Psoas muscle (tissue), 8 donors: ENCODE results near the gene ATP8A2. TPM values are rescaled to one million over a fixed set of nuclear protein-coding genes. Genes with fewer than 3 reads are reported as not detected.

Experiments used
- ATAC-seq, 4 donors: fragments of 200-7000 bp; cut with Tn5 transposase; one replicate each; pipeline ENCODE4 v1.9.1; 2020; ENCODE audit warnings: moderate library complexity in 3 of 4, mild to moderate bottlenecking in 2 of 4
- DNase-seq, 2 donors: peaks; one replicate each; pipeline ENCODE4 v3.0.0-alpha.2; 2020
- H3K27ac ChIP-seq: fragments of 200-600 bp; one replicate; pipeline ENCODE4 v1.8.0; 2022
- H3K27me3 ChIP-seq, 3 donors: fragments of 200-600 bp in 1 of 3; one replicate each; pipeline versions ENCODE4 v1.6.1 to v1.8.0; 2013 to 2022; ENCODE audit warnings: low read length in 2 of 3, mild to moderate bottlenecking in 2 of 3, moderate library complexity in 1 of 3; ENCODE audit not compliant: insufficient read depth in 3 of 3
- H3K36me3 ChIP-seq, 2 donors: fragments of 200-600 bp in 1 of 2; one replicate each; pipeline versions ENCODE4 v1.6.1 to v1.8.0; 2013 to 2022; ENCODE audit warnings: low read depth in 1 of 2, mild to moderate bottlenecking in 1 of 2, moderate library complexity in 1 of 2; ENCODE audit not compliant: insufficient read depth in 1 of 2
- H3K4me1 ChIP-seq: fragments of 200-600 bp; one replicate; pipeline ENCODE4 v1.8.0; 2022
- H3K4me3 ChIP-seq: fragments of 200-600 bp; one replicate; pipeline ENCODE4 v1.8.0; 2022; ENCODE audit warnings: mild to moderate bottlenecking
- H3K9me3 ChIP-seq: fragments of 200-600 bp; one replicate; pipeline ENCODE4 v1.8.0; 2022
- CTCF ChIP-seq: fragments of 200-600 bp; IDR thresholded peaks from one replicate; pipeline ENCODE4 v1.8.0; 2022; ENCODE audit warnings: antibody characterized with exemption
- WGBS, 3 donors: extraction: QIAGEN DNeasy Blood & Tissue Kit; methylation state at CpG; one replicate each; pipeline versions ENCODE4 v1.1.6 to v1.1.7; 2013; 5-methylcytosine and 5-hydroxymethylcytosine counted together
- intact Hi-C, 2 donors: fragments of 100-400 bp; cut with DNase I; formaldehyde crosslinking; loops; one replicate each; pipeline versions ENCODE4 v1.11.0 to v1.14.2; 2022
- polyA plus RNA-seq, 3 donors: library from polyadenylated mRNA; stranded (reverse); fragments of 200-250 nt; gene quantifications; one replicate each; pipeline ENCODE4 v1.2.3, GENCODE V29; 2013
- total RNA-seq, 4 donors: library from RNA; stranded (reverse); fragmentation: NEBNext Ultra II Directional in 2 of 4; extraction: Animal tissue kit (Norgen Biotek cat#: 25700) in 2 of 4; gene quantifications; one replicate each; pipeline versions ENCODE4 v1.2.1 to v1.2.4, GENCODE V29; 2021 to 2023
- donor health status: healthy with polysubstance abuse.
- donor health status: DM: no; HTN: no; CAD: no; lungs with moderate emphysema.
- donor health status: Bipolar disorder and iron deficiency.
- donor health status: healthy.
- donor health status: DM: yes; HTN: yes; CAD: no.
- donor health status: DM: no; HTN: no; CAD: no.
- donor health status: DM: no; HTN: no; CAD: no.
- donor health status: DM: yes; HTN: yes; CAD: no.

ATP8A2 gene
- total and polyA plus RNA-seq, 7 donors, result 0.02 to 0.22 (median 0.04) TPM; not detected in 2

- TF ChIP-seq CTCF, result no peak
- Histone ChIP-seq H3K4me3 (no peak overlapping the region), H3K27me3 (no peaks in the 10 kb centered on the region), H3K27ac (no peak overlapping the region), H3K9me3 (peaks cover 7% of the 10 kb centered on the region), H3K36me3 (no peaks in the 10 kb centered on the region), H3K4me1 (no peaks in the 10 kb centered on the region)
- no peak for DNase-seq
- intact Hi-C loops, result no loop called here
- ATAC-seq, result no peak
- 55 to 76% (median 63%) methylated on average over 5 of the region's 5 CpGs for WGBS, 3 donors
These were observed 456.2 kb downstream of the ATP8A2 start for GRCh38 chr13:25827831-25828465.

- no peak for ATAC-seq
- Histone ChIP-seq H3K4me3 (no peak overlapping the region), H3K36me3 (no peaks in the 10 kb centered on the region), H3K9me3 (no peaks in the 10 kb centered on the region), H3K4me1 (no peaks in the 10 kb centered on the region), H3K27me3 (no peaks in the 10 kb centered on the region), H3K27ac (no peak overlapping the region)
- intact Hi-C loops, result no loop called here
- TF ChIP-seq CTCF, result no peak
- no peak for DNase-seq
- WGBS, 3 donors, result 94 to 99% (median 98%) methylated on average over 1 of the region's 1 CpG
These were observed 462.0 kb downstream of the ATP8A2 start for GRCh38 chr13:25833761-25834160.

DNA sequence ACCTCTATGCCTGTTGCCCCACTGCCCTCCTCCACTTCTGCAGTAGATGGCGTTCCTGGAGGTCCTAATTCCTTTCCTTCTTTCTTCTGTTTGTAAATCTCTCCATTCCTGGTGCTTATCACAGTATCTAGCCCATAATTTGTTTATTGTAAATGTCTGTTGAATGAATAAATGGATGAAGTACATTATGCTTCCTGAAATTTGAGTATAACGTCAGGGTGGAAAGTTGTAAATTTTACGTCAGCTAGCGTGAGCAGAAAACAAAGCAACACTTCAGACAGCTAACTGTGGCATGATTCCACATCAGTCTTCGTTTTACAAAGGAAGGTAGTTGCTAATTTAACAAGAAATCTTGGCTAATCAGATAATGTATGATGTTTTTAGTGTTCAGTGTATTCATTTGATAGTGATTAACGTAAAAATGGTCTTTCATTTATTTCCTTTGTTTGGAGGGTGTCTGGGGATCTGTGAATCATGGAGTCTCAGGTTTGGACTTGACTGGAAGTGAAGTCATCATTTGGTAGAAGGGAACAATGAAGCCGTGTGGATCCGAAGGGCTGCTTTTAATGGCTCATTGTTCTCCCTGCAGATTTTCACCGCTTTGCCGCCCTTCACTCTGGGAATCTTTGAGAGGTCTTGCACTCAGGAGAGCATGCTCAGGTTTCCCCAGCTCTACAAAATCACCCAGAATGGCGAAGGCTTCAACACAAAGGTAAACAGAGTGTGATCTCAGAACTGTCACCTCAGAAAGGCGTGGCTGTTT lies 465.0 kb downstream of the ATP8A2 start:
- no peak for TF ChIP-seq CTCF
- intact Hi-C loops, result no loop called here
- H3K4me1 ChIP-seq, result no peaks in the 10 kb centered on the region

GRCh38 chr13:25839371-25839770 lies 467.6 kb downstream of the ATP8A2 start:
- intact Hi-C loops, result no loop called here
- Histone ChIP-seq H3K27ac (no peak overlapping the region), H3K36me3 (no peaks in the 10 kb centered on the region), H3K27me3 (no peaks in the 10 kb centered on the region), H3K4me1 (no peaks in the 10 kb centered on the region), H3K9me3 (no peaks in the 10 kb centered on the region), H3K4me3 (no peak overlapping the region)
- no peak for TF ChIP-seq CTCF
- DNase-seq (no peak), ATAC-seq (no peak)
- WGBS, 3 donors, result 79 to 81% (median 81%) methylated on average over 8 of the region's 8 CpGs

More for the DNA sequence above, 465.0 kb downstream of the ATP8A2 start:
- ATAC-seq (no peak), DNase-seq (no peak)
- no peaks in the 10 kb centered on the region for H3K36me3 ChIP-seq
- no peak overlapping the region for H3K4me3 ChIP-seq
- no peaks in the 10 kb centered on the region for H3K9me3 ChIP-seq
- no peak overlapping the region for H3K27ac ChIP-seq
- no peaks in the 10 kb centered on the region for H3K27me3 ChIP-seq
- WGBS, 3 donors, result 74 to 81% (median 78%) methylated on average over 12 of the region's 12 CpGs
